ENCODE measurements around the gene LRPAP1. TPM values are rescaled to one million over a fixed set of nuclear protein-coding genes. Genes with fewer than 3 reads are reported as not detected.
"Not testable (repeated sequence)": the region's sequence is repeated elsewhere in the genome, so short reads cannot be mapped to it uniquely, and the experiment has no call there.

Gene LRPAP1
- total and polyA plus RNA-seq, 3 experiments from 2014 or later = 89.0 to 140 (median 94.9) TPM

- POLR2A ChIA-PET; H3K27ac ChIP-seq (ENCODE audit: low read depth, low read length); H3K9me3 ChIP-seq (ENCODE audit: low read length); DNase-seq; H3K27me3 ChIP-seq (ENCODE audit: insufficient read depth, low read length, poor library complexity, severe bottlenecking); H3K4me1 ChIP-seq (ENCODE audit: insufficient read depth, low read length); H3K27ac Mint-ChIP-seq; H3K36me3 Mint-ChIP-seq; H3K4me1 Mint-ChIP-seq; CTCF ChIA-PET; H3K36me3 ChIP-seq (ENCODE audit: insufficient read depth, low read length); H3K4me3 Mint-ChIP-seq; H3K4me3 ChIP-seq (ENCODE audit: low read length); H3K9me3 Mint-ChIP-seq: not testable (repeated sequence)
- peaks cover 0 to 12% of the 10 kb centered on the region in 2 donors for H3K27me3 Mint-ChIP-seq
Observed at GRCh38 chr4:3557088-3557492, 24.9 kb upstream of the LRPAP1 start.

GRCh38 chr4:3556244-3556867 is 24.1 kb upstream of the LRPAP1 start:
- H3K9me3 Mint-ChIP-seq; H3K9me3 ChIP-seq (ENCODE audit: low read length); POLR2A ChIA-PET; H3K36me3 Mint-ChIP-seq; H3K4me3 Mint-ChIP-seq; CTCF ChIA-PET; H3K4me1 Mint-ChIP-seq; H3K27me3 ChIP-seq (ENCODE audit: insufficient read depth, low read length, poor library complexity, severe bottlenecking); DNase-seq; H3K4me3 ChIP-seq (ENCODE audit: low read length); H3K4me1 ChIP-seq (ENCODE audit: insufficient read depth, low read length); H3K36me3 ChIP-seq (ENCODE audit: insufficient read depth, low read length); H3K27ac Mint-ChIP-seq; H3K27ac ChIP-seq (ENCODE audit: low read depth, low read length): not testable (repeated sequence)
- H3K27me3 Mint-ChIP-seq = peaks cover 0 to 12% of the 10 kb centered on the region in 2 donors

- H3K27ac ChIP-seq (ENCODE audit: low read depth, low read length); H3K4me3 Mint-ChIP-seq; H3K36me3 ChIP-seq (ENCODE audit: insufficient read depth, low read length); H3K4me1 ChIP-seq (ENCODE audit: insufficient read depth, low read length); H3K9me3 ChIP-seq (ENCODE audit: low read length); H3K4me1 Mint-ChIP-seq; H3K9me3 Mint-ChIP-seq; H3K27ac Mint-ChIP-seq; CTCF ChIA-PET; DNase-seq; H3K27me3 ChIP-seq (ENCODE audit: insufficient read depth, low read length, poor library complexity, severe bottlenecking); H3K4me3 ChIP-seq (ENCODE audit: low read length); POLR2A ChIA-PET; H3K36me3 Mint-ChIP-seq: not testable (repeated sequence)
- H3K27me3 Mint-ChIP-seq = peaks cover 0 to 12% of the 10 kb centered on the region in 2 donors
Observed at GRCh38 chr4:3555459-3556070, 23.3 kb upstream of the LRPAP1 start.

- CTCF ChIA-PET; H3K27ac Mint-ChIP-seq; H3K36me3 ChIP-seq (ENCODE audit: insufficient read depth, low read length); H3K36me3 Mint-ChIP-seq; H3K27me3 Mint-ChIP-seq; H3K27ac ChIP-seq (ENCODE audit: low read depth, low read length); H3K4me3 ChIP-seq (ENCODE audit: low read length); H3K9me3 ChIP-seq (ENCODE audit: low read length); H3K4me3 Mint-ChIP-seq; DNase-seq; POLR2A ChIA-PET; H3K27me3 ChIP-seq (ENCODE audit: insufficient read depth, low read length, poor library complexity, severe bottlenecking); H3K9me3 Mint-ChIP-seq; H3K4me1 Mint-ChIP-seq; H3K4me1 ChIP-seq (ENCODE audit: insufficient read depth, low read length): not testable (repeated sequence)
Observed at GRCh38 chr4:3551366-3551765, 19.1 kb upstream of the LRPAP1 start.

GRCh38 chr4:3550792-3551325 is 18.6 kb upstream of the LRPAP1 start:
- CTCF ChIA-PET, H3K4me1 Mint-ChIP-seq: not testable (repeated sequence)

GRCh38 chr4:3550041-3550440 is 17.8 kb upstream of the LRPAP1 start:
- H3K4me3 ChIP-seq (ENCODE audit: low read length); H3K27me3 Mint-ChIP-seq; H3K27ac ChIP-seq (ENCODE audit: low read depth, low read length); H3K27ac Mint-ChIP-seq; H3K9me3 Mint-ChIP-seq; H3K27me3 ChIP-seq (ENCODE audit: insufficient read depth, low read length, poor library complexity, severe bottlenecking); H3K9me3 ChIP-seq (ENCODE audit: low read length); H3K36me3 Mint-ChIP-seq; POLR2A ChIA-PET; H3K4me1 Mint-ChIP-seq; H3K4me3 Mint-ChIP-seq; H3K36me3 ChIP-seq (ENCODE audit: insufficient read depth, low read length); DNase-seq; CTCF ChIA-PET; H3K4me1 ChIP-seq (ENCODE audit: insufficient read depth, low read length): not testable (repeated sequence)

More at GRCh38 chr4:3550792-3551325, 18.6 kb upstream of the LRPAP1 start:
- H3K36me3 Mint-ChIP-seq; H3K27ac ChIP-seq (ENCODE audit: low read depth, low read length); H3K9me3 ChIP-seq (ENCODE audit: low read length); H3K4me3 Mint-ChIP-seq; DNase-seq; H3K9me3 Mint-ChIP-seq; H3K27me3 Mint-ChIP-seq; POLR2A ChIA-PET; H3K36me3 ChIP-seq (ENCODE audit: insufficient read depth, low read length); H3K4me3 ChIP-seq (ENCODE audit: low read length); H3K27ac Mint-ChIP-seq; H3K27me3 ChIP-seq (ENCODE audit: insufficient read depth, low read length, poor library complexity, severe bottlenecking); H3K4me1 ChIP-seq (ENCODE audit: insufficient read depth, low read length): not testable (repeated sequence)

GRCh38 chr4:3549694-3550001 is 17.4 kb upstream of the LRPAP1 start:
- POLR2A ChIA-PET; H3K27ac ChIP-seq (ENCODE audit: low read depth, low read length); H3K27me3 ChIP-seq (ENCODE audit: insufficient read depth, low read length, poor library complexity, severe bottlenecking); H3K9me3 Mint-ChIP-seq; H3K4me3 Mint-ChIP-seq; H3K9me3 ChIP-seq (ENCODE audit: low read length); H3K27ac Mint-ChIP-seq; H3K4me1 Mint-ChIP-seq; H3K27me3 Mint-ChIP-seq; DNase-seq; H3K4me1 ChIP-seq (ENCODE audit: insufficient read depth, low read length); H3K36me3 Mint-ChIP-seq; H3K36me3 ChIP-seq (ENCODE audit: insufficient read depth, low read length); CTCF ChIA-PET; H3K4me3 ChIP-seq (ENCODE audit: low read length): not testable (repeated sequence)

- H3K36me3 Mint-ChIP-seq; H3K4me3 ChIP-seq (ENCODE audit: low read length); H3K36me3 ChIP-seq (ENCODE audit: insufficient read depth, low read length); H3K27ac Mint-ChIP-seq; H3K27ac ChIP-seq (ENCODE audit: low read depth, low read length); CTCF ChIA-PET; H3K9me3 ChIP-seq (ENCODE audit: low read length); H3K4me3 Mint-ChIP-seq; H3K9me3 Mint-ChIP-seq; POLR2A ChIA-PET; DNase-seq; H3K27me3 Mint-ChIP-seq; H3K4me1 Mint-ChIP-seq; H3K4me1 ChIP-seq (ENCODE audit: insufficient read depth, low read length); H3K27me3 ChIP-seq (ENCODE audit: insufficient read depth, low read length, poor library complexity, severe bottlenecking): not testable (repeated sequence)
Observed at GRCh38 chr4:3548991-3549693, 16.9 kb upstream of the LRPAP1 start.
